ENCODE data around the gene SKI. TPM values are rescaled to one million over a fixed set of nuclear protein-coding genes. Genes with fewer than 3 reads are reported as not detected.

Gene SKI
- total RNA-seq, 4 donors from 2014 or later: 60.2 to 157 (median 79.0) TPM

DNA sequence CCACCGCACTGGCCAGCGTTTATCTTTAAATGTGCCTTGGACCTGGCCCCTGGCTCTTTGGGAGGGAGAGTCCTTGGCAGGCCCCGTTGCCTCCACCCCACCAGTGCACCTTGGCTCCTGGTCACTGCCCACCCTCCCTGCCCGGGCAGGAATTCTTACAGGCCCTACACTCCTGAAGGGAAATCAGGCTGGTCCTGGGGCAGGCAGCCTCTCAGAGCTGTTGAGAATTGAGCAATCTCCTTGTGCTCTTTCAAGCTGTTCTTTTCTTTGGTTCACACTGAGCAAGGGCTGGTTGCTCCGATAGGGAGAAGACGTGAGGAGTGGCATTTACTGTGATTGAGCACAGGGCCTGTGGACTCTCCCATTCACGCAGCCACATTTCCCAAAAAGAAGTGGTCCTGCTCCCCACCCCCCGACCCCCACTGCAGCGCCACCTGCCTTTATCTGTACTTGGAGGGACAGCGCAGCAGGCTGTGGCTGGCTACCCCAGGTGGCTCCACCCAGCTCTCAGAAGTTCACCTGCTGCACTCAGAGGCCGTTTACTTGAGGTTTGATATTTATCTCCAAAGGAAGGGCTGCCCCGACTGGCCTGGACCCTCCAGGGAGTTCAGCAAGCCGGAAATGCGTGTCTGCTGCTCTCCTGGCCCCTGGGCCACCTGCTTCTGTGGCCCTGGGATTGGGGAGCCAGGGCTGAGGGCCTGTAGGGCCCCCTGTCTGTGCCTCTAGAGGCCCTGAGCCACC, 47.8 kb downstream of the SKI start:
- ATAC-seq: peak; percentile 65
- H3K4me3 ChIP-seq: no peak overlapping the region
- H3K27ac ChIP-seq: peak overlapping the region; percentile 13 to 82 (median 78)
- no peaks in the 10 kb centered on the region for H3K9me3 ChIP-seq
- peaks cover 17 to 94% (median 91%) of the 10 kb centered on the region in 3 donors for H3K4me1 ChIP-seq
- no peaks in the 10 kb centered on the region for H3K27me3 ChIP-seq
- peaks cover 0 to 4% of the 10 kb centered on the region in 2 donors for H3K36me3 ChIP-seq
- TF ChIP-seq POLR2AphosphoS5 (IDR thresholded peaks at IDR 0.05) (peak; percentile 28), EP300 (IDR thresholded peaks at IDR 0.05) (no peak), POLR2A (IDR thresholded peaks at IDR 0.05) (no peak)
- TF ChIP-seq, protein P1, sequence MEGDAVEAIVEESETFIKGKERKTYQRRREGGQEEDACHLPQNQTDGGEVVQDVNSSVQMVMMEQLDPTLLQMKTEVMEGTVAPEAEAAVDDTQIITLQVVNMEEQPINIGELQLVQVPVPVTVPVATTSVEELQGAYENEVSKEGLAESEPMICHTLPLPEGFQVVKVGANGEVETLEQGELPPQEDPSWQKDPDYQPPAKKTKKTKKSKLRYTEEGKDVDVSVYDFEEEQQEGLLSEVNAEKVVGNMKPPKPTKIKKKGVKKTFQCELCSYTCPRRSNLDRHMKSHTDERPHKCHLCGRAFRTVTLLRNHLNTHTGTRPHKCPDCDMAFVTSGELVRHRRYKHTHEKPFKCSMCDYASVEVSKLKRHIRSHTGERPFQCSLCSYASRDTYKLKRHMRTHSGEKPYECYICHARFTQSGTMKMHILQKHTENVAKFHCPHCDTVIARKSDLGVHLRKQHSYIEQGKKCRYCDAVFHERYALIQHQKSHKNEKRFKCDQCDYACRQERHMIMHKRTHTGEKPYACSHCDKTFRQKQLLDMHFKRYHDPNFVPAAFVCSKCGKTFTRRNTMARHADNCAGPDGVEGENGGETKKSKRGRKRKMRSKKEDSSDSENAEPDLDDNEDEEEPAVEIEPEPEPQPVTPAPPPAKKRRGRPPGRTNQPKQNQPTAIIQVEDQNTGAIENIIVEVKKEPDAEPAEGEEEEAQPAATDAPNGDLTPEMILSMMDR (IDR thresholded peaks at IDR 0.05): no peak
- 13 to 17% methylated on average over 2 to 3 of the region's 14 CpGs for WGBS, 2 donors (ENCODE audit: low coverage in 1 of 2)

DNA sequence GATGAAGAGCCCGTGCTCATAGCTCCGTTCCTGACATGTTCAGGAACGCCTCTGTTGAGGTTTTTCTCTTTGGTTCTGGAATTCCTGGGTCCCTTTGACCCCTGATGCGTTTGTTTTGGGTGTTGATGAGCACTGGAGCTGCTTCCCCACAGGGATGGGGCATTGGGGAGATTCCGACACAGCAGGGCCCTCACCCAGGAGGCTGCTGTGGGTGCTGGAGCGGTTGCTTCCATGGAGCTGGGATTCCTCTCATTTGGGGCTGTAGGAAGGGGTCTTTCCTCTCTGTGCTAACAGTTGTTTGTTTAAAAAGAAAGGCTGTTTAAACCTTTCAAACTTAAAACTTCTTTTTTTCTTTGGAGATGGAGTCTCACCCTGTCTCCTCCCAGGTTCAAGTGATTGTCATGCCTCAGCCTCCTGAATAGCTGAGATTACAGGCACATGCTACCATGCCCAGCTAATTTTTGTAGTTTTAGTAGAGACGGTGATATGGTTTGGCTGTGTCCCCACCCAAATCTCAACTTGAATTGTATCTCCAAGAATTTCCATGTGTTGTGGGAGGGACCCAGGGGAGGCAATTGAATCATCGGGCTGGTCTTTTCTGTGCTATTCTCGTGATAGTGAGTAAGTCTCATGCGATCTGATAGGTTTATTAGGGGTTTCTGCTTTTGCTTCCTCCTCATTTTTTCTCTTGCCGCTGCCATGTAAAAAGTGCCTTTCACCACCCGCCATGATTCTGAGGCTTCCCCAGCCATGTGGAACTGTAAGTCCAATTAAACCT, 48.9 kb downstream of the SKI start:
- TF ChIP-seq POLR2A (IDR thresholded peaks at IDR 0.05): no peak
- TF ChIP-seq, protein P1 (IDR thresholded peaks at IDR 0.05): no peak
- no peak for TF ChIP-seq EP300 (IDR thresholded peaks at IDR 0.05)
- no peak for TF ChIP-seq POLR2AphosphoS5 (IDR thresholded peaks at IDR 0.05)
- H3K9me3 ChIP-seq: no peaks in the 10 kb centered on the region
- WGBS, 2 donors (ENCODE audit: low coverage in 1 of 2): 29 to 77% methylated on average over 7 to 9 of the region's 12 CpGs
- no peak overlapping the region for H3K4me3 ChIP-seq
- H3K36me3 ChIP-seq: peaks cover 0 to 4% of the 10 kb centered on the region in 2 donors
- no peak for ATAC-seq
- H3K4me1 ChIP-seq: peaks cover 13 to 83% (median 81%) of the 10 kb centered on the region in 3 donors
- no peaks in the 10 kb centered on the region for H3K27me3 ChIP-seq
- peak overlapping the region; percentile 13 to 82 (median 78) for H3K27ac ChIP-seq

DNA sequence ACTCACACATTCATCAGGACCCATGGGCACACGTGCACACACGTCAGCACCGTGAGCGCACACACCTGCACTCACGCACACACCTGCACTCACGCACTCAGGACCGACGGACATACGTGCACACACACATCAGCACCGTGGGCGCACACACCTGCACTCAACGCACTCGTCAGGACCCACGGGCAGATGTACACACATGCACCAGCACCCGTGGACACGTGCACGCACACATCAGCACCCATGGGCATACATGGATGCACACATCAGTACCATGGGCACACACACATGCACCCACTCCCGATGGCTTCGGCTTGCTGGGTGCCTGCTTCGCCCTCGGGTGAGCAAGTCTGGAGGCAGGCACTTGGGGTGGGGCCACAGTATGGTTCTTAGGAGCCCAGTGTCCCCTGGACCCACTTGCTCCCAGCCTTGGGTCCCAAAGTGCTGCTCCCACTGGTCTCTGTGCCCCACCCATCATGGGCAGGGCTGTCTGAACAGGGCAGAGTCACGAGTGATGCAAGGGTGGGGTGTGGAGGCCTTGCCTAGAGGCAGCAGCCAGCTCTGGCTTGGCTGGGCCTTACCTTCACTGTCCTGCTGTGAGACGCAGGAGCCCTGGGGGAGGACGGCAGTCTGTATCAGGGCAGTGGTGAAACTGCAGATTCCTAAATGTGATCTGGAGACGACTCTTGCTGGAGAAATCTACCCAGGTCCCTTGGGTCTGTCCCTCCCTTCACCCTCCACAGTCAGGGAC, 49.8 kb downstream of the SKI start:
- H3K4me1 ChIP-seq: peaks cover 9 to 81% (median 72%) of the 10 kb centered on the region in 3 donors
- no peaks in the 10 kb centered on the region for H3K27me3 ChIP-seq
- no peak overlapping the region for H3K4me3 ChIP-seq
- H3K36me3 ChIP-seq: peaks cover 0 to 4% of the 10 kb centered on the region in 2 donors
- no peaks in the 10 kb centered on the region for H3K9me3 ChIP-seq
- ATAC-seq: peak; percentile 68
- TF ChIP-seq POLR2A (IDR thresholded peaks at IDR 0.05): no peak
- no peak for TF ChIP-seq POLR2AphosphoS5 (IDR thresholded peaks at IDR 0.05)
- no peak for TF ChIP-seq EP300 (IDR thresholded peaks at IDR 0.05)
- TF ChIP-seq, protein P1 (IDR thresholded peaks at IDR 0.05): no peak
- 61% methylated on average over 14 of the region's 25 CpGs; no CpG with 5 or more reads in 1 of the 2 donors for WGBS, 2 donors (ENCODE audit: low coverage in 1 of 2)
- H3K27ac ChIP-seq: peak overlapping the region in 3 of 4 donors; percentile 80 to 82 (median 81)

DNA sequence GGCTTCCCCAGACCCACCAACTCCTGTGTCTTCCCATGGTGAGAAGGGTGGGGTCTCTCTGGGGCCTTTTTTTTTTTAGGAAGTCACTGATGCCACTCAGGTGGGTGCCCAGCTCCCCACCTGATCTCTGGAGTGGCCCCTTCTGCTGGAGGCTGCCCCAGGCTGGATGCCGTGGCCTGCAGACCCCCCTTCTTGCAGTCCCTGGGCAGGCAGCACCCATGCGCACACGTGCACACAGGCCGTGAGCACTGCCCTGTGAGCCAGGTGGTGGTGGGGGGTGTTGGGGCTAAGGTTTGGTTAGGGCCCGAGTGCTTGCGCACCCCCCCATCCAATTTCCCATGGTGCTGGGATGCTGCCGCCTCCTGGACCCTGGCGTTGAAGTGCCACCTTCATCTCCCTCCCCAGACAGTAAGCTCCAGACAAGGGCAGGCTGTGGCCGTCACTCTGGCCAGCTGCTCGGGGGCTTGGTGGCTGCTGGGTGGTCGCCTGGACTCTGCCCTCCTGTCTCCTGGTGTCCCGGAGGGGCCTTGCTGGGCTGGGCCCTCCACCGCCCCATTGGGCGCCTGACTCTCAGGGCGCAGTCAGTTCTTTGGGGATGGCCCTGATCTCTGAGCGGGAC, 50.6 kb downstream of the SKI start:
- WGBS, 2 donors (ENCODE audit: low coverage in 1 of 2): 20% methylated on average over 1 of the region's 16 CpGs; no CpG with 5 or more reads in 1 of the 2 donors
- Histone ChIP-seq H3K4me3 (peak overlapping the region in 1 of 2 donors; percentile 4), H3K27me3 (no peaks in the 10 kb centered on the region), H3K36me3 (peaks cover 0 to 4% of the 10 kb centered on the region in 2 donors), H3K27ac (peak overlapping the region in 3 of 4 donors; percentile 80 to 82 (median 81)), H3K9me3 (no peaks in the 10 kb centered on the region), H3K4me1 (peaks cover 9 to 81% (median 72%) of the 10 kb centered on the region in 3 donors)
- TF ChIP-seq POLR2A (IDR thresholded peaks at IDR 0.05): no peak
- TF ChIP-seq, protein P1 (IDR thresholded peaks at IDR 0.05): no peak
- no peak for TF ChIP-seq EP300 (IDR thresholded peaks at IDR 0.05)
- no peak for TF ChIP-seq POLR2AphosphoS5 (IDR thresholded peaks at IDR 0.05)
- no peak for ATAC-seq
